GM23338 (cell line): ENCODE data around the gene NPLOC4. TPM values are rescaled to one million over a fixed set of nuclear protein-coding genes. Genes with fewer than 3 reads are reported as not detected.

Source experiments
- ATAC-seq: fragments of 200-7000 bp; cut with Tn5 transposase; 3 replicates; pipeline ENCODE4 v1.9.1; 2020
- DNase-seq: peaks from one replicate; pipeline ENCODE4 v3.0.0-alpha.2; 2015; ENCODE audit warnings: low spot score
- H2AFZ ChIP-seq: fragments of 200-600 bp; sonication (generic); 2 replicates; pipeline ENCODE4 v1.8.0; 2016; ENCODE audit warnings: antibody characterized with exemption, mild to moderate bottlenecking, moderate library complexity
- H3F3A ChIP-seq: fragments of 200-600 bp; sonication (generic); replicated peaks from 2 replicates; pipeline ENCODE4 v1.8.0; 2017; ENCODE audit warnings: antibody characterized with exemption, mixed run types, low read depth
- H3K27ac ChIP-seq: fragments of 200-600 bp; sonication (generic); 2 replicates; pipeline ENCODE4 v1.6.1; 2016; ENCODE audit warnings: low read depth
- H3K27me3 ChIP-seq: fragments of 200-600 bp; sonication (generic); 2 replicates; pipeline ENCODE4 v1.8.0; 2016; ENCODE audit warnings: mild to moderate bottlenecking, mixed run types, moderate library complexity; ENCODE audit not compliant: insufficient read depth
- H3K36me3 ChIP-seq: fragments of 200-600 bp; sonication (generic); 2 replicates; pipeline ENCODE4 v1.8.0; 2016; ENCODE audit warnings: mild to moderate bottlenecking; ENCODE audit not compliant: insufficient read depth
- H3K4me1 ChIP-seq: fragments of 200-600 bp; sonication (generic); 2 replicates; pipeline ENCODE4 v1.8.0; 2016; ENCODE audit warnings: mild to moderate bottlenecking, moderate library complexity; ENCODE audit not compliant: insufficient read depth
- H3K4me2 ChIP-seq: fragments of 200-600 bp; sonication (generic); 2 replicates; pipeline ENCODE4 v1.7.1; 2017; ENCODE audit warnings: mixed run types
- H3K4me3 ChIP-seq: fragments of 200-600 bp; sonication (generic); 2 replicates; pipeline ENCODE4 v1.6.1; 2016; ENCODE audit warnings: mixed run types
- H3K79me2 ChIP-seq: fragments of 200-600 bp; sonication (generic); replicated peaks from 2 replicates; pipeline ENCODE4 v1.8.0; 2017; ENCODE audit warnings: mild to moderate bottlenecking; ENCODE audit not compliant: insufficient read depth
- H3K9me2 ChIP-seq: fragments of 200-600 bp; sonication (generic); 2 replicates; pipeline ENCODE4 v1.8.0; 2017; ENCODE audit not compliant: insufficient read depth
- H4K20me1 ChIP-seq: fragments of 200-600 bp; sonication (generic); replicated peaks from 2 replicates; pipeline ENCODE4 v1.8.0; 2017; ENCODE audit warnings: mild to moderate bottlenecking; ENCODE audit not compliant: insufficient read depth
- H3K27ac Mint-ChIP-seq: 2 replicates; pipeline ENCODE4 v1.8.0; 2020; ENCODE audit warnings: inconsistent platforms, mild to moderate bottlenecking, moderate library complexity, mixed read lengths
- H3K27me3 Mint-ChIP-seq: 3 replicates; pipeline ENCODE4 v1.8.0; 2022; ENCODE audit warnings: low read depth, mild to moderate bottlenecking, moderate library complexity, mixed read lengths, inconsistent platforms; ENCODE audit not compliant: insufficient read depth, poor library complexity
- H3K36me3 Mint-ChIP-seq: 3 replicates; pipeline ENCODE4 v1.8.0; 2021; ENCODE audit warnings: low read depth, mild to moderate bottlenecking, inconsistent platforms, moderate library complexity, mixed read lengths
- H3K4me1 Mint-ChIP-seq: 3 replicates; pipeline ENCODE4 v1.8.0; 2020; ENCODE audit warnings: mild to moderate bottlenecking, inconsistent platforms, mixed read lengths
- H3K4me3 Mint-ChIP-seq: 3 replicates; pipeline ENCODE4 v1.8.0; 2021; ENCODE audit warnings: moderate library complexity, mild to moderate bottlenecking, inconsistent platforms, mixed read lengths
- H3K9me3 Mint-ChIP-seq: 3 replicates; pipeline ENCODE4 v1.8.0; 2020; ENCODE audit warnings: moderate library complexity, mild to moderate bottlenecking, inconsistent platforms, mixed read lengths
- CREB1 ChIP-seq: fragments of 250-450 bp; sonication (Bioruptor Pico); IDR thresholded peaks from 2 replicates; pipeline ENCODE4 v1.5.0; 2020; ENCODE audit warnings: low read depth, mild to moderate bottlenecking, moderate library complexity
- CTCF ChIP-seq, 2 experiments: fragments of 200-600 bp in 1 of 2; sonication (generic) in 1 of 2; conservative IDR thresholded peaks; 2 replicates each; pipeline versions ENCODE4 v1.5.1 to v1.6.1; 2016 to 2017; ENCODE audit warnings: antibody characterized with exemption in 2 of 2, low read depth in 2 of 2, mild to moderate bottlenecking in 2 of 2, moderate library complexity in 1 of 2
- ETS1 ChIP-seq: IDR thresholded peaks from 2 replicates; pipeline ENCODE4 v1.6.1; 2016; ENCODE audit warnings: antibody characterized with exemption
- EZH2 ChIP-seq: fragments of 200-600 bp; sonication (generic); IDR thresholded peaks from one replicate; pipeline ENCODE4 v1.8.0; 2017; ENCODE audit warnings: antibody characterized with exemption, mild to moderate bottlenecking, low read depth; ENCODE audit not compliant: unreplicated experiment
- EZH2phosphoT487 ChIP-seq: fragments of 200-600 bp; sonication (generic); IDR thresholded peaks from one replicate; pipeline ENCODE4 v1.8.1; 2018; ENCODE audit warnings: antibody characterized with exemption; ENCODE audit not compliant: unreplicated experiment
- JUNB ChIP-seq: IDR thresholded peaks from one replicate; pipeline ENCODE4 v1.6.1; 2016; ENCODE audit warnings: antibody characterized with exemption; ENCODE audit not compliant: unreplicated experiment
- NANOG ChIP-seq: IDR thresholded peaks from 2 replicates; pipeline ENCODE4 v1.6.1; 2016; ENCODE audit warnings: antibody characterized with exemption, borderline replicate concordance
- POLR2AphosphoS5 ChIP-seq: IDR thresholded peaks from 2 replicates; pipeline ENCODE4 v1.6.1; 2016; ENCODE audit warnings: antibody characterized with exemption, low read depth
- REST ChIP-seq: IDR thresholded peaks from one replicate; pipeline ENCODE4 v1.6.1; 2018; ENCODE audit warnings: antibody characterized with exemption; ENCODE audit not compliant: unreplicated experiment
- STAT1 ChIP-seq: IDR thresholded peaks from one replicate; pipeline ENCODE4 v1.6.1; 2016; ENCODE audit warnings: antibody characterized with exemption; ENCODE audit not compliant: unreplicated experiment
- ZNF114 ChIP-seq: fragments of 250-450 bp; sonication (Bioruptor Pico); IDR thresholded peaks from 2 replicates; pipeline ENCODE4 v1.5.0; 2020; ENCODE audit warnings: mild to moderate bottlenecking, moderate library complexity
- ZNF331 ChIP-seq: fragments of 250-450 bp; sonication (Bioruptor Pico); IDR thresholded peaks from 2 replicates; pipeline ENCODE4 v1.5.0; 2020; ENCODE audit warnings: low read depth, mild to moderate bottlenecking, moderate library complexity
- ZNF462 ChIP-seq: fragments of 250-450 bp; sonication (Bioruptor Pico); IDR thresholded peaks from 2 replicates; pipeline ENCODE4 v1.5.0; 2020; ENCODE audit warnings: mild to moderate bottlenecking, moderate library complexity
- polyA plus RNA-seq: library from polyadenylated mRNA; unstranded; fragments of >200 nt; fragmentation: Nextera tagmentation; extraction: Ambion mirVana; gene quantifications from 2 replicates; pipeline ENCODE4 v1.2.1, GENCODE V29; 2016
- total RNA-seq: library from RNA; depleted of rRNA; stranded (reverse); fragments of >200 nt; shearing (Covaris generic); gene quantifications from 2 replicates; pipeline ENCODE4 v1.2.3, GENCODE V29; 2014

NPLOC4 gene
- total and polyA plus RNA-seq, 2 experiments from 2014 or later, result 24.1 to 79.1 TPM

GRCh38 chr17:81535480-81536298 is 101.2 kb downstream of the NPLOC4 start:
- no peaks in the 10 kb centered on the region for H3K79me2 ChIP-seq
- H3K27me3 Mint-ChIP-seq, result peaks cover 25% of the 10 kb centered on the region
- H3K36me3 ChIP-seq, result no peaks in the 10 kb centered on the region
- H3K4me1 Mint-ChIP-seq, result peaks cover 7% of the 10 kb centered on the region
- H3F3A ChIP-seq, result no peaks in the 10 kb centered on the region
- H3K36me3 Mint-ChIP-seq, result no peaks in the 10 kb centered on the region
- ATAC-seq, result no peak
- H3K27ac Mint-ChIP-seq, result no peak overlapping the region
- no peak overlapping the region for H3K27ac ChIP-seq
- H3K4me3 Mint-ChIP-seq, result peak overlapping the region; percentile 50; the same call in 1 of the 3 replicates
- no peak overlapping the region; the same call in 1 of the 2 replicates for H3K4me3 ChIP-seq
- no peak for DNase-seq
- no peak overlapping the region for H2AFZ ChIP-seq
- no peak for TF ChIP-seq ZNF462 (CRISPR knock-in tag)
- no peak for TF ChIP-seq EZH2phosphoT487
- TF ChIP-seq EZH2, result no peak
- no peak for TF ChIP-seq ZNF114 (CRISPR knock-in tag)
- no peak for TF ChIP-seq REST
- TF ChIP-seq CTCF (conservative IDR thresholded peaks at IDR 0.05; ENCODE audit: low read depth in 2 of 2), result no peak
- TF ChIP-seq JUNB, result no peak
- no peak for TF ChIP-seq NANOG
- no peak for TF ChIP-seq STAT1
- no peak for TF ChIP-seq POLR2AphosphoS5
- no peak for TF ChIP-seq ETS1
- TF ChIP-seq ZNF331, result no peak
- no peak for TF ChIP-seq CREB1
- H4K20me1 ChIP-seq, result no peaks in the 10 kb centered on the region
- peaks cover 22% of the 10 kb centered on the region for H3K27me3 ChIP-seq
- no peaks in the 10 kb centered on the region; the same call in 2 of the 3 replicates for H3K9me3 Mint-ChIP-seq
- H3K4me2 ChIP-seq, result peak overlapping the region; percentile 76; the same call in 1 of the 2 replicates
- no peaks in the 10 kb centered on the region for H3K4me1 ChIP-seq
- 0 out of 2 replicates have a peak, but pooled peaks cover 4% of the 10 kb centered on the region for H3K9me2 ChIP-seq
